A673 (cell line): Measurements from ENCODE around the gene EPHA4.

Source experiments
- EZH2 ChIP-seq: fragments of 200-600 bp; sonication (generic); IDR thresholded peaks from 2 replicates; pipeline ENCODE4 v1.6.1; 2017; ENCODE audit warnings: borderline replicate concordance, low read depth, mild to moderate bottlenecking, mixed read lengths, antibody characterized with exemption, low read length; ENCODE audit not compliant: poor library complexity, severe bottlenecking
- TF ChIP-seq, protein P1 (sequence below): fragments of 300-800, 200-600 bp; sonication (generic); conservative IDR thresholded peaks from 2 replicates; pipeline ENCODE4 v1.5.1; 2017; ENCODE audit warnings: low read depth, mild to moderate bottlenecking, antibody characterized with exemption, low read length, moderate library complexity, mixed read lengths

DNA sequence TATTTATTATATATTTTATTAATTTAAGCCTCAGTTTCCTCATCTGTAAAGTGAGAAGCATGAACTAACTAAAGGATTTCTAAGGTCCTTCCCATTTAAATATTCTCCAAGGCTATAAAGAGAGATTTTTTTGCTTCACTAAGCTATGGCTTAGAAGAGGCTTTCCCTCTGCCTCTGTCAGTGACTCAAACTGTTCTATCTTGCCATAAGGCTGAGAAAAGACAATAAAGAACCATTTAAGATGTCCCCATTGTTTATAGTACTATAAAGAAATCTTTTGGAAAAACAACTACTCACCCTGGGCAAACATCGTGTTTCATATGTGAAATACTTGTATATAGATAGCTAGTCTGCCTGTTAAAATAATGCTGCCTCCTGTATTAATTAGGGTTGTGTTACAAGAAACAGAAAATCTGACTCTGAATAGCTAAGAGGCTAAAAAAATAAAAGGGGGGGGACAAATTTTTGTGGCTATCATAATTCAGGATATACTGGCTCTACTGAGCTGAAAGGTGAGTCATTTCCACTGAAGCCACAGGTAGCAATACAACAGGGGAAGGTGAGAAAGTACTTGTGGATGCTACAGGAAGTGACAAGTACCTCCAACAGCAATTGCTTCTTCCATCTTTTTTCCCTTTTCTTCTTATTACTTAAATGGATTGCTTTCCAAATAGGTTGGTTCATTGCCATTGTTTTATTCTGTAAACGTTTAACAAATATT is 25.4 kb downstream of the EPHA4 start:
- TF ChIP-seq, protein P1, sequence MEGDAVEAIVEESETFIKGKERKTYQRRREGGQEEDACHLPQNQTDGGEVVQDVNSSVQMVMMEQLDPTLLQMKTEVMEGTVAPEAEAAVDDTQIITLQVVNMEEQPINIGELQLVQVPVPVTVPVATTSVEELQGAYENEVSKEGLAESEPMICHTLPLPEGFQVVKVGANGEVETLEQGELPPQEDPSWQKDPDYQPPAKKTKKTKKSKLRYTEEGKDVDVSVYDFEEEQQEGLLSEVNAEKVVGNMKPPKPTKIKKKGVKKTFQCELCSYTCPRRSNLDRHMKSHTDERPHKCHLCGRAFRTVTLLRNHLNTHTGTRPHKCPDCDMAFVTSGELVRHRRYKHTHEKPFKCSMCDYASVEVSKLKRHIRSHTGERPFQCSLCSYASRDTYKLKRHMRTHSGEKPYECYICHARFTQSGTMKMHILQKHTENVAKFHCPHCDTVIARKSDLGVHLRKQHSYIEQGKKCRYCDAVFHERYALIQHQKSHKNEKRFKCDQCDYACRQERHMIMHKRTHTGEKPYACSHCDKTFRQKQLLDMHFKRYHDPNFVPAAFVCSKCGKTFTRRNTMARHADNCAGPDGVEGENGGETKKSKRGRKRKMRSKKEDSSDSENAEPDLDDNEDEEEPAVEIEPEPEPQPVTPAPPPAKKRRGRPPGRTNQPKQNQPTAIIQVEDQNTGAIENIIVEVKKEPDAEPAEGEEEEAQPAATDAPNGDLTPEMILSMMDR: no peak
- no peak for TF ChIP-seq EZH2
